Neural crest cell (in vitro differentiated cells): ENCODE results near the gene AP5B1. TPM values are rescaled to one million over a fixed set of nuclear protein-coding genes. Genes with fewer than 3 reads are reported as not detected.

Source experiments
- DNase-seq: peaks from one replicate; pipeline ENCODE4 v3.0.0; 2021; ENCODE audit warnings: low read depth, mixed read lengths, low spot score
- H3K27ac Mint-ChIP-seq: one replicate; pipeline ENCODE4 v1.8.0; 2021; ENCODE audit warnings: mild to moderate bottlenecking, mixed read lengths; ENCODE audit not compliant: unreplicated experiment
- H3K27me3 Mint-ChIP-seq: 2 replicates; pipeline ENCODE4 v1.8.0; 2021; ENCODE audit warnings: low read depth, mild to moderate bottlenecking, mixed read lengths
- H3K36me3 Mint-ChIP-seq: 2 replicates; pipeline ENCODE4 v1.8.0; 2021; ENCODE audit warnings: low read depth, mild to moderate bottlenecking, mixed read lengths
- H3K4me1 Mint-ChIP-seq: 2 replicates; pipeline ENCODE4 v1.8.0; 2021; ENCODE audit warnings: mixed read lengths
- H3K4me3 Mint-ChIP-seq: one replicate; pipeline ENCODE4 v1.8.0; 2021; ENCODE audit warnings: mild to moderate bottlenecking, mixed read lengths
- H3K9me3 Mint-ChIP-seq: 2 replicates; pipeline ENCODE4 v1.8.0; 2021; ENCODE audit warnings: mixed read lengths
- total RNA-seq: library from RNA; stranded (reverse); gene quantifications from 2 replicates; pipeline ENCODE4 v1.2.1, GENCODE V29; 2021
- TF ChIP-seq, protein P1 (sequence below): fragments of 200-600 bp; sonication (generic); conservative IDR thresholded peaks from 2 replicates; pipeline ENCODE4 v1.5.0; 2021; ENCODE audit warnings: antibody characterized with exemption, mild to moderate bottlenecking

The AP5B1 gene
- total RNA-seq, 1 donor from 2014 or later, result 10.8 TPM

GRCh38 chr11:65806979-65807378, 26.2 kb upstream of the AP5B1 start:
- Mint-ChIP-seq H3K4me3 (no peak overlapping the region), H3K36me3 (no peaks in the 10 kb centered on the region), H3K9me3 (no peaks in the 10 kb centered on the region), H3K27ac (no peak overlapping the region), H3K27me3 (peaks cover 31% of the 10 kb centered on the region), H3K4me1 (no peaks in the 10 kb centered on the region)
- no peak for DNase-seq
- TF ChIP-seq, protein P1, sequence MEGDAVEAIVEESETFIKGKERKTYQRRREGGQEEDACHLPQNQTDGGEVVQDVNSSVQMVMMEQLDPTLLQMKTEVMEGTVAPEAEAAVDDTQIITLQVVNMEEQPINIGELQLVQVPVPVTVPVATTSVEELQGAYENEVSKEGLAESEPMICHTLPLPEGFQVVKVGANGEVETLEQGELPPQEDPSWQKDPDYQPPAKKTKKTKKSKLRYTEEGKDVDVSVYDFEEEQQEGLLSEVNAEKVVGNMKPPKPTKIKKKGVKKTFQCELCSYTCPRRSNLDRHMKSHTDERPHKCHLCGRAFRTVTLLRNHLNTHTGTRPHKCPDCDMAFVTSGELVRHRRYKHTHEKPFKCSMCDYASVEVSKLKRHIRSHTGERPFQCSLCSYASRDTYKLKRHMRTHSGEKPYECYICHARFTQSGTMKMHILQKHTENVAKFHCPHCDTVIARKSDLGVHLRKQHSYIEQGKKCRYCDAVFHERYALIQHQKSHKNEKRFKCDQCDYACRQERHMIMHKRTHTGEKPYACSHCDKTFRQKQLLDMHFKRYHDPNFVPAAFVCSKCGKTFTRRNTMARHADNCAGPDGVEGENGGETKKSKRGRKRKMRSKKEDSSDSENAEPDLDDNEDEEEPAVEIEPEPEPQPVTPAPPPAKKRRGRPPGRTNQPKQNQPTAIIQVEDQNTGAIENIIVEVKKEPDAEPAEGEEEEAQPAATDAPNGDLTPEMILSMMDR, result no peak

GRCh38 chr11:65803797-65804492, 23.2 kb upstream of the AP5B1 start:
- no peaks in the 10 kb centered on the region for H3K36me3 Mint-ChIP-seq
- DNase-seq, result no peak
- H3K4me1 Mint-ChIP-seq, result no peaks in the 10 kb centered on the region
- H3K27ac Mint-ChIP-seq, result no peak overlapping the region
- H3K9me3 Mint-ChIP-seq, result no peaks in the 10 kb centered on the region
- TF ChIP-seq, protein P1, result no peak
- H3K4me3 Mint-ChIP-seq, result no peak overlapping the region
- H3K27me3 Mint-ChIP-seq, result peaks cover 28% of the 10 kb centered on the region

DNA sequence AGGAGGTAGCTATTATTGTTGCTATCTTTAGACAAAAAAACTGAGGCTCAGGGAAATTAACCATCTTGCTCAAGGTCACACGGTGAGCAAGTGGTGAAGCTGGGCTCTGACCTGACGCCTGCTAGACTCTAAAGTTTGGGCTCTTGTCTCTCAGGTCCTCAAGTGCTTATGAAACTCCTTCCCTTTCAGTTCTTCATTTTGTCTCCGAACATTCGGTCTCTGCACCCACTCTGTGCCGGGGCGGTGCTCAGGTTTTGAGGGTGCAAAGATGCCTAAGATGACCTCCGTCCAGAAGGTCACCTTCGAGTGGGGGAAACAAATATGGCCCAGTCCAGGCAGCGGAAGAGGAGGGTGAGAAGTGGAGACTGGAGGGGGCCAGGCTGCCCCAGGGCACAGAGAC, 22.1 kb upstream of the AP5B1 start:
- peaks cover 21% of the 10 kb centered on the region for H3K27me3 Mint-ChIP-seq

DNA sequence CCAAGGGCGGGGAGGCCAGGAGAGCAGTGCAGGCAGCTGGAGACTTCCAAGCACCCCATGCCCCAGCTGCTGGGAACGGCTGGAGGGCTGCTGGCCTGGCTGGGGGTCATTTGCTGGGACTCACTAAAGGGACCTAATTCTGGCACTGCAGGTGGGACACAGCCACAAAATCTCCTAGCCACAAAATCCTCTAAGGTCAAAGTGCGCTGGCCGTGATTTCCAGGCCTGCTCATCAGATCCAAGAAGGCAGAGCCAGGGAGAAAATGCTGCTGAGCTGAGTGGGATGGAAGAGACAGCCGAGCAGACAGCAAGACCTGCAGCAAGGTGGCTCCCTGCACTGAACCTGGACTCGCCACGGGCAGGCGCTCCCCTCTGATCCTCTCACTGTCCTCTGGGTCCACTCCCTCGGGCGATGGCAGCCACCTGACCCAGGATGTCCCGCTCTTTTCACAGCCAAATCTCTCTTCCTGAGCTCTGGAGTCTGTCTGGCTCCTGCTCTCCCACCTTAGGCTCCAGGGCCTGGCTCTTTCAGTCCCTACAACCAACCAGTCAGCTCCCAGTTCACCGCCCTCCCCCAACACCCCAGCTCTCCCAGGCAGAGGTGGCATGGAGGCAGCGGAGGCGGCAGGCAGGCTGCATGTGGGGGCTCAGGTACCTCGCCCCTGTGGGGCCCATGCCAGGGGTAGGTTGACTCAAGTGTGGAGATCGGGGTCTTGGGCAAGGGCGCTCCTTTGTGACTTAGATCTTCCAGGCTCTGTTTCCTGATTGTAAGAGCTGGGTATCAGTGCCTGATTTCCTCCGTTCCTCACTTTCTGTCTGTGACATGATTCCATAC, 20.6 kb upstream of the AP5B1 start:
- Mint-ChIP-seq H3K9me3 (no peaks in the 10 kb centered on the region), H3K27ac (no peak overlapping the region), H3K36me3 (no peaks in the 10 kb centered on the region)

More for the DNA sequence above, 22.1 kb upstream of the AP5B1 start:
- TF ChIP-seq, protein P1, result no peak
- Mint-ChIP-seq H3K27ac (peak overlapping the region; percentile 87), H3K9me3 (no peaks in the 10 kb centered on the region), H3K36me3 (no peaks in the 10 kb centered on the region), H3K4me1 (no peaks in the 10 kb centered on the region), H3K4me3 (no peak overlapping the region)
- DNase-seq, result no peak

GRCh38 chr11:65798882-65799281, 18.1 kb upstream of the AP5B1 start:
- DNase-seq, result no peak
- no peaks in the 10 kb centered on the region for H3K36me3 Mint-ChIP-seq
- no peak overlapping the region for H3K27ac Mint-ChIP-seq
- TF ChIP-seq, protein P1, result no peak
- peaks cover 17% of the 10 kb centered on the region for H3K27me3 Mint-ChIP-seq
- peaks cover 6% of the 10 kb centered on the region for H3K4me1 Mint-ChIP-seq
- no peaks in the 10 kb centered on the region for H3K9me3 Mint-ChIP-seq
- no peak overlapping the region for H3K4me3 Mint-ChIP-seq

More for the DNA sequence above, 20.6 kb upstream of the AP5B1 start:
- no peak for DNase-seq
- Mint-ChIP-seq H3K27me3 (peaks cover 24% of the 10 kb centered on the region), H3K4me3 (no peak overlapping the region), H3K4me1 (peaks cover 6% of the 10 kb centered on the region)
- TF ChIP-seq, protein P1, result no peak
